Lower lobe of right lung (tissue), 2 donors: ENCODE results near the gene RUNX1. TPM values are rescaled to one million over a fixed set of nuclear protein-coding genes. Genes with fewer than 3 reads are reported as not detected.

Source experiments
- ATAC-seq, 2 donors: fragments of 200-7000 bp; cut with Tn5 transposase; one replicate each; pipeline ENCODE4 v1.9.1; 2020 to 2022; ENCODE audit warnings: mild to moderate bottlenecking in 2 of 2, moderate library complexity in 2 of 2
- DNase-seq: peaks from one replicate; pipeline ENCODE4 v3.0.0-alpha.2; 2020
- H3K27ac ChIP-seq: fragments of 200-600 bp; one replicate; pipeline ENCODE4 v1.8.0; 2022
- H3K27me3 ChIP-seq: fragments of 200-600 bp; one replicate; pipeline ENCODE4 v1.8.0; 2022; ENCODE audit warnings: low read depth
- H3K36me3 ChIP-seq: fragments of 200-600 bp; one replicate; pipeline ENCODE4 v1.8.0; 2022; ENCODE audit warnings: mild to moderate bottlenecking
- H3K4me1 ChIP-seq: fragments of 200-600 bp; one replicate; pipeline ENCODE4 v1.8.0; 2022
- H3K4me3 ChIP-seq: fragments of 200-600 bp; one replicate; pipeline ENCODE4 v1.8.0; 2022; ENCODE audit warnings: mild to moderate bottlenecking
- H3K9me3 ChIP-seq: fragments of 200-600 bp; one replicate; pipeline ENCODE4 v1.8.0; 2022
- CTCF ChIP-seq: fragments of 200-600 bp; IDR thresholded peaks from one replicate; pipeline ENCODE4 v1.8.0; 2022; ENCODE audit warnings: antibody characterized with exemption, mild to moderate bottlenecking
- intact Hi-C: fragments of 100-400 bp; cut with DNase I; formaldehyde crosslinking; loops from one replicate; pipeline ENCODE4 v1.11.0; 2022
- total RNA-seq: library from RNA; stranded (reverse); fragmentation: NEBNext Ultra II Directional; extraction: Animal tissue kit (Norgen Biotek cat#: 25700); gene quantifications from one replicate; pipeline ENCODE4 v1.2.1, GENCODE V29; 2021
- donor health status: DM: no; HTN: yes; CAD: no; lungs with severe emphysema.

Gene RUNX1
- total RNA-seq, 1 donor from 2014 or later, result 110 TPM

DNA sequence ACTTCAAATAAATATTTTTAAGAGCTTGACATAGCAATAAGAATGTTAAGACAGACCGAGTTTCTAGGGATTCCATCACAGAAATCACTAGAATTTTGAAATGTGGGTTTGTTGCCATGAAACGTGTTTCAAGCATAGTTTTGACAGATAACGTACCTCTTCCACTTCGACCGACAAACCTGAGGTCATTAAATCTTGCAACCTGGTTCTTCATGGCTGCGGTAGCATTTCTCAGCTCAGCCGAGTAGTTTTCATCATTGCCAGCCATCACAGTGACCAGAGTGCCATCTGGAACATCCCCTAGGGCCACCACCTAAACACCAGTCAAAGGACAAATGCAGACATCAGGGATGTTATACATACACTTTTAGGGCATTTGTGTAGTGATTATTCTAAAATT is 168.7 kb downstream of the RUNX1 start:
- Histone ChIP-seq H3K4me1 (peaks cover 58% of the 10 kb centered on the region), H3K36me3 (peaks cover 46% of the 10 kb centered on the region), H3K27ac (peak overlapping the region; percentile 13), H3K27me3 (no peaks in the 10 kb centered on the region), H3K4me3 (no peak overlapping the region), H3K9me3 (no peaks in the 10 kb centered on the region)
- no peak for ATAC-seq
- intact Hi-C loops, result no loop called here
- no peak for TF ChIP-seq CTCF
- no peak for DNase-seq

GRCh38 chr21:34878940-34879339 is 170.2 kb downstream of the RUNX1 start:
- intact Hi-C loops, result no loop called here
- no peak for ATAC-seq
- Histone ChIP-seq H3K9me3 (no peaks in the 10 kb centered on the region), H3K27me3 (no peaks in the 10 kb centered on the region), H3K4me3 (no peak overlapping the region), H3K36me3 (peaks cover 54% of the 10 kb centered on the region), H3K4me1 (peaks cover 65% of the 10 kb centered on the region), H3K27ac (peak overlapping the region; percentile 63)
- DNase-seq, result no peak
- TF ChIP-seq CTCF, result no peak

GRCh38 chr21:34878501-34878900 is 170.6 kb downstream of the RUNX1 start:
- Histone ChIP-seq H3K4me3 (no peak overlapping the region), H3K4me1 (peaks cover 65% of the 10 kb centered on the region), H3K27me3 (no peaks in the 10 kb centered on the region), H3K27ac (peak overlapping the region; percentile 63), H3K9me3 (no peaks in the 10 kb centered on the region), H3K36me3 (peaks cover 58% of the 10 kb centered on the region)
- intact Hi-C loops, result no loop called here
- no peak for TF ChIP-seq CTCF
- ATAC-seq (peak; percentile 71 to 88), DNase-seq (peak; percentile 74)

- H3K36me3 ChIP-seq, result peaks cover 67% of the 10 kb centered on the region
- ATAC-seq (peak; percentile 80 to 89), DNase-seq (peak; percentile 90)
- intact Hi-C loops, result no loop called here
- H3K27me3 ChIP-seq, result no peaks in the 10 kb centered on the region
- peak overlapping the region; percentile 70 for H3K27ac ChIP-seq
- peaks cover 70% of the 10 kb centered on the region for H3K4me1 ChIP-seq
- H3K4me3 ChIP-seq, result no peak overlapping the region
- no peak for TF ChIP-seq CTCF
- no peaks in the 10 kb centered on the region for H3K9me3 ChIP-seq
Observed at GRCh38 chr21:34877485-34878128, 171.5 kb downstream of the RUNX1 start.

- H3K9me3 ChIP-seq, result no peaks in the 10 kb centered on the region
- DNase-seq (no peak), ATAC-seq (no peak)
- peaks cover 53% of the 10 kb centered on the region for H3K4me1 ChIP-seq
- no peak overlapping the region for H3K4me3 ChIP-seq
- H3K27ac ChIP-seq, result peak overlapping the region; percentile 70
- TF ChIP-seq CTCF, result no peak
- H3K27me3 ChIP-seq, result no peaks in the 10 kb centered on the region
- peaks cover 83% of the 10 kb centered on the region for H3K36me3 ChIP-seq
- intact Hi-C loops, result no loop called here
Observed at GRCh38 chr21:34875830-34876229, 173.3 kb downstream of the RUNX1 start.
